ENCODE measurements around the gene YARS1.

DNA sequence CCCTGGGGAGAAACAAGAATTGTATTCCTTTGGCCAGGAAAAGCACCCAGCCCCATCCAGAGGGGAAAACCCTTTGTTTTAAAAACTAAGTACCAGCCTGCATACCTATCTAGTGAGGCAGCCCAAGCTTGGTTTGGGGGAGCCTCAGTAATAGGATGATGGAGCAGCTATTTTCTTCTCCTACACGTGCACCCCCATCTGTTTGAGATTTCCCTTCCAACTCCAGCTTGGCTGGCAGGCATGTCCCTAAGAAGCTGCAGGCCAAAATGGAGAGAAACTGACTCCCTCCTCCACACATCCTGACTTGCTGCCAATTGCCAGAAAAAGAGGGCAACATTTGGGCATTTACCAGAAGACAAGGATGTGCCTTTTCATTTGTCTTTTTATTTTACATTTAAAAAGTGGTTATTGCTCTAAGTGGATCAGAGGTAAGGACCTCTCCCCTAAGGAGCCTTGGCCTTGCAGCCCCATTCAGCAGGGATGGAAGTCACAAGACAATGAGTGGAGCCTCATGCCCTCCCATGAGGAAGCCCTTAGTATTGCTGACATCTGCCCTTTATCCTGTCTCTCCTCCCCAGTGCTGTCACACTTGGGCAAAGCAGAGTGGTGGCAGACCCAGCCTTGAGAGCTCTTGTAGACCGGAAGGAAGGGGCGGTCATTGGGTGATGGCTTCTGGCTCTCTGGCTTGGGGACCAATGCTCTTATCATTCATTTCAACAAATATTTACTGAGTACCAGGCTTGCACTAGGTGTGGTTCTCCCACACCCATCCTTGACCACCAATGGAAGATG is 44.9 kb upstream of the YARS1 start:
- TF ChIP-seq POLR2A (IDR thresholded peaks at IDR 0.05; ENCODE audit: low read length) = no peak
- no peak for TF ChIP-seq GATA1 (IDR thresholded peaks at IDR 0.05; ENCODE audit: low read depth, low read length)
